HG03139 (cell line): ENCODE results near the gene TLL2.

Experiments used
- ATAC-seq: cut with Tn5 transposase; IDR thresholded peaks from one replicate; pipeline ENCODE4 v1.9.1; 2021; ENCODE audit not compliant: unreplicated experiment

The TLL2 gene

DNA sequence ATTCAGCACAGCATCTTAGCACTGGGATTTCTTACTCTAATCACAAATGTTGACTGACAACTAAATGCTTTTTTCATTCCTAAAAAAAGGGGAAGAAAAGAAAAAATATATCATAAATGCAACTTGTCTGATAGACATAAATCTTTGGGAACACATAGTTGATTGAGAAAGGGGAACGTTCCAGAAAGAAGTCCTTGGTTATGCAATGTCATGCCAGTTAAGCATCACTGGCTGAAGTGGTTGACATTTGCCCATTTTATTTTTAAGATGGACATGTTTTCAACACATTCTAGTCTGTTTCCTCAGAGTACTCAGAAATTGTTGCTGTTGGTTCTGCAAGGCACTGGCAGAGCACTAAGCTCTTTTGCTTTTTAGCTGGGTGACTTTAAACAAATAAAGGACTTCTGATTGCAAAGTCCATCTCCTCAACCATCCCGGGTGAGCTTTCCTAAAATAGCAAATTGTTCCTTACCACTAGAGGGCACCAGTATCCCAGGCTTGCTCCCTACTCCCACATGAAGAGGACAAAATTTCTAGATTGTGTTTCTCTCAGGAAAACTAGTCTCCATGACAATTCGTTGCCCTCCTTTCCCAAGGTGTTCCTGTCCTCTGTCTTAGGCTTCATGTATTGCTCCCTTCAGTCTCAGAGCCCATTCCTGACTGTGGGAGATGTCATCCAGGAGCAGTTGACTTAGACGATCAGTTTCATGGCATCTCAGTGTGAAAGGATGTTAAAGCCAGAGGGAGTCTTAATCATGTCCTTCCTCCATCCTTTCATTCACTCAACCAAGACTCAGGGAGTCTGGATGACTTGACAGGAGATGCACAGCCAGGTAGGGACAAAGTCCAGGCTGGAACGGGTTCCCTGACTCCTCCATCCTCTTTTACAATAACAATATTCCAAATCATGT is 178.9 kb downstream of the TLL2 start:
- no peak for ATAC-seq

DNA sequence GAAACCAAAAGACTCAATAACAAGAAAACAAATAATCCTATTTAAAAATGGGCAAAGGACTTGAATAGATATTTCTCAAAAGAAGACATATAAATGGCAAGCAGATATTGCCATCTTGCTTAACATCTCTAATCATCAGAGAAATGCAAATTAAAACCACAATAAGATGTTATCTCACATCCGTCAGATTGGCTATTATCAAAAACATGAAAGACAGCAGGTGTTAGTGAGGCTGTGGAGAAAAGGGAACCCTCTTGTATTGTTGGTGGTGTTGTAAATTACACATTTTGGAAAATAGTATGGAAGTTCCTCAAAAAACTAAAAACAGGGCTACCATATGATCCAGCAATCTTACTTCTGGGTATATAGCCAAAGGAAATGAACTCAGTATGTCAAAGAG is 180.6 kb downstream of the TLL2 start:
- ATAC-seq, result no peak

DNA sequence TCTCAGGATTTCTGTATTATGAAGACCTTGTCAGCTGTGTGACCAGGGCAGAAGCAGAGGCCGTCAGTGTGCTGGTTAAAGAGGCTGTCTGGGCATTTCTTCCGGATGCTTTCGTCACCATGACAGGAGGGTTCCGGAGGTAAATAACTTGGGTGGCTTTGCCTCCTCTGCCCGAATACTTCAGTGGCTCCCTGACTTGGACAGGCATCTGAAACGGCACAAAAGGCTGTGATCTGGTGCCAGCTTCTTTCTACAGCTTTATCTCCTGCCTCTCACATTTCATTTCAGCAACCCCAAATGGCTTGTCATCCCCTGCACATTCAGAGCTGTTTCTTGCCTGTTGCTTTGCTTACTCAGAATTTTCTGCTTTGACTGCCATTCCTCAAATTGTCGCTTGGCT is 186.3 kb downstream of the TLL2 start:
- no peak for ATAC-seq

DNA sequence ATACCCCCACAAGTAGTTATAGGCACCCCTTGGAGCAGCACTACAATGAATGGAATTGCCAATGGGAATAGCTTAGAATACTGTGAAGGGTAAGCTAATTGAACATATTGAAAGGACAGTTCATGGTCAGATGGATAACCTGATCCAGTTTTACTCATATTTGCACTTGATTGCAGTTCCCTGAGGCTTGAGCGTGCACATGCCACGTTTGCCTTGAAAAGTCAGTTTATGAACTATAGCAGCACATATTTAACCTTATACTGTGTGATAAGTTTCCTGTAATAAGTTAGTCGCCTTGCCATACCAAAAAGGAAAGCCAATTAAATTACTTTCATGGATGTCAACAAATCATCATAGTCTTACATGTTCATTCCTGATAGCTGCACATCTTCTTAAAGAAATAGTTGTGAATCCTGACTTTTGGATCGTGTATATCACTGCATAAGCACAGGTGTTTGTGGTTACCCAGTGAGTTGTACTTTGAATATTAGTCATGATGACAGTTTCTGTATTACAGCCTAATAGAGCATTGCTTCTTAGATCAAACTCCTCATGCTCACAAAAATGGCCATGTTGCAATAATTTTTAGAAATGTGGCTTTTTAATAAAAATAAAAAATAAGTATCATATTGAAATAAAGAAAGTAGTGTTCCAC is 187.9 kb downstream of the TLL2 start:
- ATAC-seq, result peak; percentile 96

DNA sequence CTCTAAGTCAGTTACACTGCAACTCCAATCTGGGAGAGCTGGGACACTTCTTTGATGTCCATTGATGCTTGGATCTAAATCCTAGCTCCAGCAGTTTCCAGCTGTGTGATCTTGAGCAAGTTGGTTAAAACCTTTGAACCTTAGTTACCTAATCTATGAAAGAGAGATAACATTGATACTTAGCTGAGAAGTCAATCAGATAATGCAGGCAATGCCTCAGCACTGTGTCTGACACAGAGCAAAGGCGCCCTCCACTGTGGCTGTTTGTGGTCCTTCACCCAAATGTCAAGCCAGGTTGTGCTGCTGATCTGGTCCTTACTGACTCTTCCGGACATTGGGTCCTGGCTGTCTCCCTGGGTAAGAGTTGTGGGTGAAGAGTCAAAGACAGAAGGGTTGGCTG is 189.3 kb downstream of the TLL2 start:
- ATAC-seq, result no peak

DNA sequence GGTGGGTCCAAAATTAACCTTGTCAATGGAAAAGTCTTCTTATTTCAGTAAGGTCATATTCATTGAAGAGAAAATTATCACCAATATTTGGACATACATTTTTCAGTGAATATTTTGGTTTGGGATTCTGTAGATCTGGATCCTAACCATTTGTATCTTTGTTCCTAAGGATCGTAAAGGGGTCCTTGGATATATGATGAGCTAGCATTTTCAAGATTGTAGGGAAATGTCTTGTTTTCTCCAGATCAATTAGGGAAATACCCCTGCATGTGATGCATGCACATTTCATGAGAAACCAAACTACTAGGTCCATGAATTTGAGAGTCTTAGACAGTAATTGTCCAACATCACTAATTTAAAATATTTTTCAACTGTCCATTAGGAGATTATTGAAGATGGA is 191.5 kb downstream of the TLL2 start:
- ATAC-seq, result no peak

DNA sequence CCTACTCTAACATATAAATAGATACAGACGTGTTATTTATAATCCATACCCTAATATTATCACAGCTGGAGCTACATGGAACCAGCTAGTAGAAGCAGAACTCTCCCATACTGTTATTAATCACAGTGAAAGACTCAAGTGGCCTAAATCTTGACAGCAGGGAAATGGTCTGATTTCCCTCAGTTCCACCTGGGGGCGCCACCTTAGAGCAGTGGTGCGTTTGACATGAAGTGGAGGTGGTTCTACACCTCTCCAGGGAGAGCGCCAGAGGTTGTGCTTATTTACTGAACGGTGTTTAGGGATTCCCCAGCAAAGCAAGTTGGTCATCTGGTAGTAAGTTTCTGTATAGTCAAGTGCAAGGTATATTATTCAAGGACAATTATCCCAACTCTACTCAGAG is 191.9 kb downstream of the TLL2 start:
- no peak for ATAC-seq

DNA sequence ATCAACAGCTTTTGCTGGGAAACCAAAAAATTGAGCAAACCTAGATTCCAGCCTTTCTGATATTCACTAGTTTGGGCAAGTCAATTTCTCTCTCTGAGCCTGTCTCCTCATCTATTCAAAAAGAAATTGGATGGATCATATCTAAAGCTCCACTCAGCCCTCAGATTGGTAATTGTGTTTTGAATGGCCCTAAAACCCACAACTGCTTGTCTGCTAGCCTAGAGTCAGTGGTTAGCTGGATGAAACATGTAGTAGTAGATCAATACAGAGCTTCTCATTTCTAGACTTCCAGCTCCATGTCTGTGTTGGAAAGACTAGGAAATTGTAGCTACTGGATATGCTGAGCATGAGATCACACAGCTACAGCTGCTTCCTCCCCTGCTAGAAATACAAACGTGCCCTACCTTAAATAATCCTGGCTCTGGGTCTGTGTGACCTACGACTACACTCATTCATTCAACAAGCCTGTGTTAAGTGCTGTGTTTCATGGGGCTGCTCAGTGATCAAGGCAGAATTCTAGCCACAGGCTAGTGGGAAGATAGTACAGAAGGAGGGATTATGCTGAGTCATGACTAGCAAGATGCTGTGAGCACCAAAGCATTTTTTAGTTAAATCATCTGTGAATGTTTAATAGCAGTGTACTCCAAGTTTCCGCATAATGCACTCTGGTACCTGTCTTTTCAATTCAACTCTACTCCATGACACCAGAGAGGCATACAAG is 193.8 kb downstream of the TLL2 start:
- ATAC-seq, result no peak

DNA sequence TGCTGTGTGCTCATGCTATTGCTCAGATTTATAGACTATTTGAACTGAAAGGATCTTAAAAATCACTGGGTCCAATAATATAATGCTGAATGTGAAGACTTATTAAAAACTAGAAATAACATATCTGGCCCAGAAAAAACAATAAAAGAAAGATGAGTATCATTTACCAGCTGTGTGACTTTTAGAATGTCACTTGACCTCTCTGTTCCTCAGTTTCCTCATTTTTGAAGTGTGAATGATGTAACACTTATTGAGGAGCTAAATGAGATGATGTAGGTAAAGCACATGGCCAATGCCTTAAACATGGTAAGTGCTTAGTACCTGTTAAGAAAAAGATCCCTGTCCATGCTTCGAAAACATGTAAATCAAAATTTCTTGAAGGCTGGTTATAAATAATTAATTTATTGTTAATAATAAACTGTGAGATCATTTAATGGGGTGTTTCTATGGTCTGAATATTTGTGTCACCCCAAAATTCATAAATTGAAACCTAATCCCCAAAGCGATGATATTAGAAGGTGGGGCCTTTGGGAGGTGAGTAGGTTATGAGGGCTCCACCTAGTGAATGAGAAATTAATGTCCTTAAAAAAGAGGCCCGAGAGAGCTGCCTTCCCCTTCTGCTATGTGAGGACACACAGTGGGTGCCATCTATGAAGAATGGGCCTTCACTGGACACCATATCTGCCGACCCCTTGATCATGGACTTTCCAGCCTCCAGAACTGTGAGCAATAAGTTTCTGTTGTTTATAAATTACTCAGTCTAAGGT is 196.5 kb downstream of the TLL2 start:
- no peak for ATAC-seq
